Osteoblast (primary cell): ENCODE measurements around the gene CELF4. TPM values are rescaled to one million over a fixed set of nuclear protein-coding genes. Genes with fewer than 3 reads are reported as not detected.

Experiments
- DNase-seq: peaks from one replicate; pipeline ENCODE4 v3.0.0; 2011; ENCODE audit warnings: low spot score, mixed read lengths; ENCODE audit not compliant: insufficient read length; ENCODE audit errors: missing footprints
- H2AFZ ChIP-seq: 2 replicates; pipeline ENCODE4 v1.6.0; 2011; ENCODE audit warnings: mild to moderate bottlenecking, low read length
- H3K27ac ChIP-seq: 2 replicates; pipeline ENCODE4 v1.5.1; 2011; ENCODE audit warnings: mild to moderate bottlenecking, low read depth, low read length, moderate library complexity
- H3K27me3 ChIP-seq: 2 replicates; pipeline ENCODE4 v1.6.0; 2012; ENCODE audit warnings: mild to moderate bottlenecking, control low read depth, inconsistent platforms, low read length, moderate library complexity; ENCODE audit not compliant: insufficient read depth
- H3K36me3 ChIP-seq: 2 replicates; pipeline ENCODE4 v1.5.1; 2011; ENCODE audit warnings: mild to moderate bottlenecking, low read length, control low read depth, moderate library complexity; ENCODE audit not compliant: insufficient read depth
- H3K4me1 ChIP-seq: 2 replicates; pipeline ENCODE4 v1.5.1; 2011; ENCODE audit warnings: mild to moderate bottlenecking, low read length, control low read depth, moderate library complexity; ENCODE audit not compliant: insufficient read depth
- H3K4me2 ChIP-seq: 2 replicates; pipeline ENCODE4 v1.6.0; 2011; ENCODE audit warnings: mild to moderate bottlenecking, low read length; ENCODE audit not compliant: insufficient read depth
- H3K4me3 ChIP-seq: fragments of 200-600 bp; sonication (generic); 3 replicates; pipeline ENCODE4 v1.5.1; 2012; ENCODE audit warnings: mild to moderate bottlenecking, low read length, inconsistent platforms; ENCODE audit not compliant: insufficient read depth
- H3K79me2 ChIP-seq: 2 replicates; pipeline ENCODE4 v1.6.0; 2012; ENCODE audit warnings: mild to moderate bottlenecking, low read length, control low read depth, inconsistent platforms; ENCODE audit not compliant: insufficient read depth
- H3K9me3 ChIP-seq: 2 replicates; pipeline ENCODE4 v1.5.1; 2011; ENCODE audit warnings: low read depth, low read length, control low read depth
- H4K20me1 ChIP-seq: 2 replicates; pipeline ENCODE4 v1.6.0; 2012; ENCODE audit warnings: mild to moderate bottlenecking, low read length, control low read depth; ENCODE audit not compliant: insufficient read depth
- CTCF ChIP-seq: IDR thresholded peaks from 2 replicates; pipeline ENCODE4 v1.5.1; 2011; ENCODE audit warnings: mild to moderate bottlenecking, low read depth, low read length, moderate library complexity; ENCODE audit errors: extremely low read depth
- total RNA-seq: library from RNA; depleted of rRNA; stranded (reverse); fragments of >200 nt; gene quantifications from 2 replicates; pipeline ENCODE4 v1.2.3, GENCODE V29; 2012

CELF4 gene
- total RNA-seq, 1 donor = not detected

GRCh38 chr18:37481072-37481471, 84.5 kb downstream of the CELF4 start:
- no peaks in the 10 kb centered on the region for H4K20me1 ChIP-seq
- no peaks in the 10 kb centered on the region for H3K4me1 ChIP-seq
- DNase-seq = no peak
- H3K4me2 ChIP-seq = no peak overlapping the region
- H2AFZ ChIP-seq = no peak overlapping the region
- no peak overlapping the region for H3K4me3 ChIP-seq
- H3K27ac ChIP-seq = no peak overlapping the region
- H3K36me3 ChIP-seq = no peaks in the 10 kb centered on the region
- no peak for TF ChIP-seq CTCF
- peaks cover 13% of the 10 kb centered on the region for H3K27me3 ChIP-seq
- H3K79me2 ChIP-seq = no peaks in the 10 kb centered on the region
- H3K9me3 ChIP-seq = no peaks in the 10 kb centered on the region

GRCh38 chr18:37476611-37477295, 88.8 kb downstream of the CELF4 start:
- DNase-seq = peak; percentile 37
- no peak for TF ChIP-seq CTCF
- no peaks in the 10 kb centered on the region for H3K36me3 ChIP-seq
- no peaks in the 10 kb centered on the region for H3K4me1 ChIP-seq
- no peak overlapping the region for H2AFZ ChIP-seq
- no peaks in the 10 kb centered on the region for H3K9me3 ChIP-seq
- H3K27ac ChIP-seq = no peak overlapping the region
- no peak overlapping the region for H3K4me3 ChIP-seq
- no peaks in the 10 kb centered on the region for H3K79me2 ChIP-seq
- no peaks in the 10 kb centered on the region for H4K20me1 ChIP-seq
- H3K27me3 ChIP-seq = no peaks in the 10 kb centered on the region
- H3K4me2 ChIP-seq = no peak overlapping the region

GRCh38 chr18:37476182-37476581, 89.4 kb downstream of the CELF4 start:
- no peak overlapping the region for H2AFZ ChIP-seq
- H3K4me3 ChIP-seq = no peak overlapping the region
- H3K9me3 ChIP-seq = no peaks in the 10 kb centered on the region
- no peaks in the 10 kb centered on the region for H3K79me2 ChIP-seq
- peak; percentile 65 for TF ChIP-seq CTCF
- DNase-seq = peak; percentile 91
- no peak overlapping the region for H3K4me2 ChIP-seq
- no peak overlapping the region for H3K27ac ChIP-seq
- no peaks in the 10 kb centered on the region for H4K20me1 ChIP-seq
- H3K36me3 ChIP-seq = no peaks in the 10 kb centered on the region
- H3K27me3 ChIP-seq = no peaks in the 10 kb centered on the region
- H3K4me1 ChIP-seq = no peaks in the 10 kb centered on the region

- no peak overlapping the region for H3K4me3 ChIP-seq
- peak; percentile 55 for DNase-seq
- no peak for TF ChIP-seq CTCF
- no peaks in the 10 kb centered on the region for H3K4me1 ChIP-seq
- H3K4me2 ChIP-seq = no peak overlapping the region
- H3K9me3 ChIP-seq = no peaks in the 10 kb centered on the region
- no peak overlapping the region for H2AFZ ChIP-seq
- H3K36me3 ChIP-seq = no peaks in the 10 kb centered on the region
- no peak overlapping the region for H3K27ac ChIP-seq
- H3K27me3 ChIP-seq = no peaks in the 10 kb centered on the region
- H3K79me2 ChIP-seq = no peaks in the 10 kb centered on the region
- H4K20me1 ChIP-seq = no peaks in the 10 kb centered on the region
Observed at GRCh38 chr18:37473195-37473840, 92.3 kb downstream of the CELF4 start.
